HG03442 (cell line): ENCODE results near the gene ABCB9.
"Not testable (repeated sequence)": the region's sequence is repeated elsewhere in the genome, so short reads cannot be mapped to it uniquely, and the experiment has no call there.

Source experiments
- ATAC-seq: cut with Tn5 transposase; IDR thresholded peaks from one replicate; pipeline ENCODE4 v1.9.1; 2021; ENCODE audit warnings: mild to moderate bottlenecking, moderate library complexity; ENCODE audit not compliant: unreplicated experiment

The ABCB9 gene

GRCh38 chr12:122944605-122945592 is 21.4 kb downstream of the ABCB9 start:
- ATAC-seq, result no peak

GRCh38 chr12:122943196-122943595 is 23.1 kb downstream of the ABCB9 start:
- no peak for ATAC-seq

GRCh38 chr12:122942637-122943036 is 23.6 kb downstream of the ABCB9 start:
- no peak for ATAC-seq

GRCh38 chr12:122941351-122941750 is 24.9 kb downstream of the ABCB9 start:
- not testable (repeated sequence) for ATAC-seq

GRCh38 chr12:122939125-122939524 is 27.1 kb downstream of the ABCB9 start:
- ATAC-seq, result no peak

GRCh38 chr12:122937622-122938091 is 28.6 kb downstream of the ABCB9 start:
- ATAC-seq, result no peak

- ATAC-seq, result no peak
Observed at GRCh38 chr12:122935318-122935717, 30.9 kb downstream of the ABCB9 start.

GRCh38 chr12:122934722-122935121 is 31.5 kb downstream of the ABCB9 start:
- ATAC-seq, result no peak

GRCh38 chr12:122932207-122932606 is 34.1 kb downstream of the ABCB9 start:
- ATAC-seq, result no peak

GRCh38 chr12:122929812-122930211 is 36.5 kb downstream of the ABCB9 start:
- ATAC-seq, result no peak

- no peak for ATAC-seq
Observed at GRCh38 chr12:122929148-122929538, 37.1 kb downstream of the ABCB9 start.

GRCh38 chr12:122928404-122929147 is 37.7 kb downstream of the ABCB9 start:
- no peak for ATAC-seq

GRCh38 chr12:122927756-122928403 is 38.4 kb downstream of the ABCB9 start:
- ATAC-seq, result no peak

- ATAC-seq, result no peak
Observed at GRCh38 chr12:122921917-122922316, 44.3 kb downstream of the ABCB9 start.

- no peak for ATAC-seq
Observed at GRCh38 chr12:122920687-122921086, 45.6 kb downstream of the ABCB9 start.

- ATAC-seq, result no peak
Observed at GRCh38 chr12:122918827-122919226, 47.4 kb downstream of the ABCB9 start.

GRCh38 chr12:122917507-122918121 is 48.6 kb downstream of the ABCB9 start:
- ATAC-seq, result no peak

- ATAC-seq, result no peak
Observed at GRCh38 chr12:122909442-122910288, 56.6 kb downstream of the ABCB9 start.

- ATAC-seq, result no peak
Observed at GRCh38 chr12:122908915-122909314, 57.3 kb downstream of the ABCB9 start.

GRCh38 chr12:122905258-122905657 is 61.0 kb downstream of the ABCB9 start:
- not testable (repeated sequence) for ATAC-seq
